Measurements from ENCODE around the gene WBP1L.

Gene WBP1L

DNA sequence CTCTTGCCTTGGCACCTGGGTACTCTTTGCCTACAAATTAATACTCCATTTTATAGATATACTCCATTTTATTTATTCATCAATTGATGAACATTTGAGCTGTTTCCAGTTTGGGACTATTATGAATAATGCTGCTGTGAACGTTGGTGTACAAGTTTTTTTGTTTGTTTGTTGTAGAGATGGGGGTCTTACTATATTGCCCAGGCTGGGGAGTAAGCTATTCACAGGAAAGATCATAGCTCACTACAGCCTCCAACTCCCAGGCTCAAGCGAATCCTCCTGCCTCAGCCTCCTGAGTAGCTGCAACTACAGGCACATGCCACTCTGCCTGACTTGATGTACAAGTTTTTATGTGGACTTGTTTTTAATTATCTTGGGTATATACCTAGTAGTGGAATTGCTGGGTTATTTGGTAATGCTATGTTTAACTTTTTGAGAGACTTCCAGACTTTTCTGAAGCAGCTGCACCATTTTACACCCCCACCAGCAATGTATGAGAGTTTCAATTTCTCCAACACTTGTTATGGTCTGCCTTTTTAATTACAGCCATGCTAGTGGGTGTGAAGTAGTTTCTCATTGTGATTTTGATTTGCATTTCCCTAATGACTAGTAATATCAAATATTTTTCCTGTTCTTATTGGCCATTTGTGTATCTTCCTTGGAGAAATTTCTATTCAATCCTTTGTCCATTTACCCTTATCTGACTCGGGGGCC is 15.9 kb downstream of the WBP1L start:
- DNase-seq (ENCODE audit: low spot score) = no peak

DNA sequence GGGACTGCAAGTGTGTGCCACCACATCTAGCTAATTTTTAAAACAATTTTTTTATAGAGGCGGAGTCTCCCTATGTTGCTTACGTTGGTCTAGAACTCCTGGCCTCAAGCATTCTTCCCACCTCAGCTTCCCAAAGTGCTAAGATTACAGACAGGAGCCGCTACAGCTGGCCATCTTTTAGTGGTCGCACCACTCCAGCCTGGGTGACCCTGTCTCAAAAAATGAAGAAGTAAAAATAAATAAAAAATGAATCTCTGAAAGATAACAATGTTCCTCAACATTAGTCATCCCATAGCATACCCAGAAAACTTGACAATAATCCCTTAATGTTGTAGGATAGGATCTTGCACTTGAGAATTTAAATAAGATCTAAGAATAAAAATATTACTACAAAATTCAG is 18.2 kb downstream of the WBP1L start:
- DNase-seq (ENCODE audit: low spot score) = no peak

DNA sequence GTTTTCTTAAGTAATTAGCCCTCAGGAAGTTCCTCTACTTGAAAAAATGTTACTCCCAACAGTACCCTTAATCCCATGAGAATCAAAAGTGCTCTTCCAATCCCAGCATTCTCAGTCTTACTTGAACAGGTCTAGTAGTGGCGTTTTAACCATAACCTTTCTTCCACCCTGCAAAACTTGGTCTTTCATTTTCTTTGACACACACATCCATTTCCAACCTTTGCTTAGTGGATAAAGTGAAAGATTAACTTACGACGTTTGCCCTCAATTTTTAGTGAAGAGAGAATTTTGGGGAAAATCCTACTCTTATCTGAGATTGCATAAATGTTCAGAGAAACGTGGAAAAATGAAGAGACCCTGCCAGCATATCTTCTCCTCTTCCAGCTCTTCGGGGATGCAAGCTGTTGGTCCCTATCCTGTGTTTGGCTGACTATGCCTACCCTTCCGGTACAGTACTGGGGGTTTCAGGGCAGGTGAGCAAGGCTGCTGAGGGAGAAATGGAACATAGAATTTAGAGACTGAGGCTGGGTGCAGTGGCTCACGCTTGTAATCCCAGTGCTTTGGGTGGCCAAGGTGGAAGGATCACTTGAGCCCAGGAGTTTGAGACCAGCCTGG is 18.8 kb downstream of the WBP1L start:
- DNase-seq (ENCODE audit: low spot score) = no peak

DNA sequence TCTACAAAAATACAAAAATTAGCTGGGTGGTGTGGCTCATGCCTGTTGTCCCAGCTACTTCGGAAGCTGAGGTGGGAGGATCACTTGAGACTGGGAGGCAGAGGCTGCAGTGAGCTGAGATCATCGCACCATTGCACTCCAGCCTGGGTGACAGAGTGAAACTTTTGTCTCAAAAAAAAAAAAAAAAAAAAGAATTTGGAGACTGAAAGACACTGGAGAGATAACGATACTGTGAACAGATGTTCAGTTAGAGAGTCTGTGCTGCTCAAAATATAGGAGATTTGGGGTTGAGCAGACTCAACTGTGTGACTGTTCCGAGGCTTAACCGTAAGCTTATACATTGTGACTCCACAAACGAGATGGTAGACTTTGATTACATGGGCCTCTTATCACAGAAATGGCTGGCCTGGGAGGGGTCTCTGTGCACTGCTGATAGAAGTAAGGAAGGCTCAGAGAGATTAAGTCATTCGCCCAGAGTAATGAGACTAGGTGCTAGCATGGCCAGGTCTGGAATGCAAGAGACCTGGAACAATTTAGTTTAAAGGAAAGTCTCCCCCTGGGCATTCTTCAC is 19.4 kb downstream of the WBP1L start:
- no peak for DNase-seq (ENCODE audit: low spot score)

DNA sequence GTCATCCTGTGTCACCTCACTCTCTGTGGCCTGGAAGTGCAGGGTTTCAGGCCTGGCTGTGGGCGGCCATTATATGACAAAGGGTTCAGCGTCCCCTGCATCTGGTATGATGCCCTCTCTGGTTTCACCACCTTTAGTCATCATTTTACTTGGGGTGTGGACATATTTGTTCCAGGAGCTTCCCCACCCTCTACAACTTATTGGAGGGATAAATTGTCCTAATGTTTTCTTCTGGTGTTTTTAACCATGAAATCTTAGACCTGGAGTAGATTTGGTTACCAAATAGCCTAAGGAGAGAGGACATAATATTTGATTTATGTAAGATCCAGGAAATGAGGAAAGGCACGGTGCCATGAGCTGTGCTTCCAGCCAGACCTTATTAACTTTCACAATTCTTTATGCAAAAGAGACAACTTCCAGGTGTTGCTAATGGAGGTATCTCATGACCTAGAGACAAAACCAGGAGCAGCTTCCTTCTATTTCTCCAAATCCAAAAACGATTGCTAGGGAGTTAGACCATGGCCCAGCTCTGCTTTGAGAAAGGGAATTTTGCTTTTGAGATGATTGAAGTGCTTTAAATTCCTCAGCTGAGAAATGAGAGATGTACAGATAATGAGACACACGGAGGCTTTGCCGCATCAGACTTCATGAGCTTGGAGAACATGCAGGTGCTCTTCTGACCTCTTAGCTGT is 20.9 kb downstream of the WBP1L start:
- DNase-seq (ENCODE audit: low spot score) = no peak

DNA sequence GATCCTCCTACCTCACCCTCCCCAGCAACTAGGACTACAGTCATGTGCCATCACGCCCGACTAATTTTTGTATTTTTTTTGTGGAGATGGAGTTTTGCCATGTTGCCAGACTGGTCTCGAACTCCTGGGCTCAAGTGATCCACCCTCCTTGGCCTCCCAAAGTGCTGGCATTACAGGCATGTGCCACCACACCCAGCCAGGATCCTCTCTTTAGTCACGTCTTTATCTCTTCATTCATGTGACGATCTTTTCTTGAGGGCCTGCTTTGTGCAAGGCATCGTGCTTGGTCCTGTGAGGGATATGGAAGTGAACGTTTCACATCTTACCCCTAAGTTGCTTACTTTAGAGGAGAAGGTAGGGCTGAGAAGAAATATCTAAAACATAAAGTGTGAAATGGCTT is 21.6 kb downstream of the WBP1L start:
- DNase-seq (ENCODE audit: low spot score) = no peak

DNA sequence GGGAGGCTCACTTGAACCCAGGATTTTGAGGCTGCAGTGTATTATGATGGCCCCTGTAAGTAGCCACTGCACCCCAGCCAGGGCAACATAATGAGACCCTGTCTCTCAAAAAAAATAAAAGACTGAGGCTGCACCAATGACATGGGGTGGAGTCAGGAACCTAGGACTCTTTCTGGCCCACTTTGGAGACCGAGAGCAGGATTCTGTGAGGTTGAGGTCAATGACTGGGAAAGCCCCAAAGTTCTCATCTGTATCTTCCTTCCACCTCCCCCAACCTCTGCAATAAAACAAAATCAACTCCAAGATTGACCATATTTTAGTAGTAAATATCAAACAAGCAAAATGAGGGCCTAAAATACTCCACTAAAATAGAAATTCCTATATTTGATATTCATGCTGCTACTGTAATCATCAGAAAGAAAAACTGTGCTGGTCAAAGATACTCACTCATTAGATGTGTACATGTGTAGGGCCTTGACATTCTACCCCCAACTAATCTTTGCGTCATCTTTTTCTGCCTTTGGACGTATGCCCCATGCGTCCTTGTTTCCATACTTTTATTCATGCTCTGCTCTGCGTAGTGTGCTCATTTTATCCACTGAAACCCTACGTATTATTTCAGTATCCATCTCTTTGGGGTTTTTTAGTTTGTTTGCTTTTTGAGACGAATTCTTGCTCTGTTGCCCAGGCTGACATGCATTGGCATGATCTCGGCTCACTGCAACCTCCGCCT is 23.8 kb downstream of the WBP1L start:
- DNase-seq (ENCODE audit: low spot score) = no peak

DNA sequence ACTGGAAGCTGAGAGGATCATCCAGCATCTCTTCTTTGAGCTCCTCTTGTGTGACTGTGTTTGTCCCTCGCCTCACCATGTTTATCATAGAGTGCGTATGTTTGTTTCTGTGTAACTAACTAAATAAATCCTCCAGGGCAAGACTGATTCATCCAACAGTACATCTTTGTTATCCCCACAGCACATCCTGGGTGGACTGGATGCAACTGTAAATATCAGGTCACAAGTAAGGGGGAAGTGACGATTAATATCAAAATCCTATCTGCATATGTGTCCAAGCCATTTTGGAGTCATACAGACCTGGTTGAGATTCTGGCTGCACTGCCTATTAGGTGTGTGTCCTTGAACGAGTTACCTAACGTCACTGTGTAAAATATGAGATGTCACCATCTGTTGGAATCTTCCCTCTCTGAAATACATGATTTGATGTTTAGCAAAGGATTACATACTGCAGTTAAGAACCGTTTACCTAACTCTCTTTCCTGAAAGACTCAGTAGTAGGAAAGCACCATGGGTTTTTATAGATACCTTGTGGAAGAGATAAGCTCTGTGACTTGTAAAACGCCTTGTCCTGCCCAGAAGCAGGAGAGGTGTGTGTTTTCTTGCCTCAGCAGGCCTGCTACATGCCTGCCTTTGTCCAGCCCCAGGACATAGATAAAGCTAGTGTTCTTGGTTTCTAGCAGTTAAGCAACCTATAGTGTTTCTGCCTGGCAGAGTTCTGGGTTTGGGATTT is 25.8 kb downstream of the WBP1L start:
- no peak for DNase-seq (ENCODE audit: low spot score)

DNA sequence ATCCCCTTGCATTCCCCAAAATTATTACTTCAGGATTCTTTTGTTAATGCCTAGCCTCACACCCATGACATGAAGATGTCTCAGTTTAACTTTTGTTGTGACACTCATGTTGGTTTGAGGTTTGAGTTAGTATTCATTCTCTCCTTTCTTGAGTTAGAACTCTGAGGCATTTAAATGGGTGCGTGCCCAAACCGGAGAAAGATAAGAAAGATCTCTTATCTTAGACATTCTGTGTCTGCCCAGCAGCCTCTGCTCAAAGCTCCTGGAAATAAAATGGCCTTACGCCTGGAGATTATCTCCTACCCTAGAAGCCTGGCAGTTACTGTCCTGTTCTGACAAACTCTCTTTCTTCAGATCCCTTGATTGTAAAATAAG is 26.3 kb downstream of the WBP1L start:
- DNase-seq (ENCODE audit: low spot score) = no peak

DNA sequence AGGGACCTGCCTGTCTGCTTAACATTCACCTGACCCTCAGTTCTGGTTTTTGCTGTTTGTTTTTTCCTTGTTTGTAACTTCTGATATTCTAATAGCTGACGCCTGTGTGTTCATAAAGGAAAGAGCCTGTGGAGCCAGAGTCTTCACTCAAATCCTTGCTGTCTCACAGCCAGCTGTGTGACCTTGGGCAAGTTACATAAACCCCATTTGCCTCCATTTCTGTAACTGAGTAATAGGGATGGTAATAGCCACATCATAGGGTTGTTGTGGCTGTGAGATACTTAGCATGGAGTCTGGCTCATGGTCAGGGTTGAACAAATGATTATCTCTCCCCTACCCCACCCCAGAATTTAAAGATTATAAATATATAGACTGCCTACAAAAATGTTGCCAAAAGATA is 27.0 kb downstream of the WBP1L start:
- DNase-seq (ENCODE audit: low spot score) = no peak

DNA sequence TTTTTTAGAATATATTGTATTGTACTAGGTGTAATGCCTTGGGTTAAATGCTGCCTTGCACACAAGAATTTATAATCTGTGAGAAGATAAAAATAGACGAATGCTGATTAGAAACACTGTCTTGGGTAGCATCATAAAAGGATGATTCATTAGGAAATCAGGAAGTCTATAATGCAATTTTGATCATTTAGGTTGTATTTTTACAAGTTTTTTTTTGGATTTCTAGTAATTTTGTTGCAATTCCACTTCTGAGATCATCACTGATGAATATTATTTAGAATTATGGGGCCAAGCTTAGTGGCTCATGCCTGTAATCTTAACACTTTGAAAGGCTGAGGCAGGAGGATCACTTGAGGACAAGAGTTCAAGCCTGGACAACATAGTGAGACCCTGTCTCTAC is 29.6 kb downstream of the WBP1L start:
- no peak for DNase-seq (ENCODE audit: low spot score)

DNA sequence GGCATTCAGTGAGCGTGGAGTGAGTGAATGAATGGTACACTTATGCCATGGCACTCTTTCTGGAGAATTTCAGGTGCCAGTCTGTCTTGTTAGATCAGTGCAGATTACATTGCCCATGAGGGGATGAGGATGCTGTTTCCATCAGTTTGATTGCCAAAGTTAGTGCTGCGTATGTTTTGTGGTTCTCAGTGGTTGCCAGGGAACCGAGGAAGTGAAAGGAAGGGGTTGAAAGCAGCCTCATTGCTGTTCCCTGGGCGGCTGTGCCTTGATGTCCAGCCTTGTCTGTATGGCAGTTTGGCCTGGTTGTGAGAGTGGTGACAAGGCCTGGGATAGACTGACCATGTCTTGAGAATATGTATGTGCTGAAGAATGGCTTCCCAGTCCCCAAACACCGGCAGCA is 30.2 kb downstream of the WBP1L start:
- DNase-seq (ENCODE audit: low spot score) = no peak

DNA sequence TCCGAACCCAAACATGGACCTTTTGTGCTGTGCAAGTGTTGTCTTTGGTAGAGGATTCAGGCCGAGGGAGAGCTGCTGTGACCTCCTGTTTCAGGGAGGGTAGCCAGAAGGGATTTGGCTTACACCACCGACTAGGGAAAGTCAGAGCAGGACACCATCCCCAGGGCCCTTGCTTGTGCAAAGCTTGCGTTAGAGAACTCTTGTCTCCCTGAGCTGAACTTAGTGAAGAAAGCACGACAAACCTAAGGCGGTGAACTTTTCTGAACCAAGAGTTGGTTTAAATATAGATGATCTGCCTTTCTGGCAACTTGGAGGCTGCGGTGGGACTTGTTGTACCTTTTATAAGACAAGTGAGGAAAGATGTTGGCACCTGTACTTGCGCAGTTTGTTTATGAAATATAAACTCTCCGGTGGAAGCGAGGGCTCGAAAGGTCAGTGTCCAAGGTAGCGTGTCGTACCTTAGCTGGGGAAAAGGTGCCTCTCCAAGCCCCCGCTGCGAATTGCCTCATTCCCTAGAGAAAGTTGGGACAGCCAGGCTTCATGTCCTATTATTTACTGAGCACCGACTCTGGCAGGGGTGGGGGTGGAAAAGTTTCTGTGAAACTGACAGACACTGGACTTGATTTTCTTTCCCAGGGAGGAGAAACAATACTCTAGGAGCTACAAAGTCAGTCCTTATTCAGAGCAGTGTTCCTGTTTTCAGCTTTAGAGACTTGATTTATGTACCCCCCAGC is 31.6 kb downstream of the WBP1L start:
- DNase-seq (ENCODE audit: low spot score) = no peak

DNA sequence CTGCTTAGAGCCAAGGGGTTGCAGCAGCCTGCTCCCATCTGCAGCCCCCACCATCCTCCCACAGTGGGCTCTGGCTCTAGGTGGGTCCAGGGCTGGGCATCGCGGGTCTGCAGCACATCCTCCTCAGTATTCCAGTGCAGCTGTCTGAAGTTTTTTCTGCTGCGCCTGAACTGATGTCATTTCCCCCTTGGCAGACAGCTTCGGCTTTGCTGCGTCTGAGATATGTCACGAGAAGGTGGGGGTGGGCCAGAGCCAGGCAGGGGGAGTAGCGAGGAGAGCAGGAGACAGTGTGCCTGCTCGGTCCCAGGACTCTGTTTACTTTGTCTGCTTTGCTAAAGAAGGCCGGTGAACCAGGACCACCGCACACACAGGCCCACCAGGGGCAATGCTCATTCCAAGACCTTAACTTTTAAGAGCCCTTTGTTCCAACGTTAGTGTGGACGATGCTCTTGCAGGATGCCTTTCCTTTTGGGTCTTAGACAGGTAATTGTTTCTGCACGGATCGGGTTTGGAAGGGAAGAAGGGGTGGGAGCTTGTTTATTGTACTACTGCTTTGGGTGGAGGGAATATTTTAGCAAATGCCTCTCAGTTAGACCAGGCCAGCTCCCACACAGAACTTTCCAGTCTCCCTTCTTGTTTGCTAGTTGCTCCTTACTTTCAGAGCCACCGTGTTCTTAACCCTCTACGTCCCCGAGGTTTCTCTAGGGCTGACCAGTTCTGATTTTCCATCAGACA is 32.4 kb downstream of the WBP1L start:
- peak; percentile 51 for DNase-seq (ENCODE audit: low spot score)

DNA sequence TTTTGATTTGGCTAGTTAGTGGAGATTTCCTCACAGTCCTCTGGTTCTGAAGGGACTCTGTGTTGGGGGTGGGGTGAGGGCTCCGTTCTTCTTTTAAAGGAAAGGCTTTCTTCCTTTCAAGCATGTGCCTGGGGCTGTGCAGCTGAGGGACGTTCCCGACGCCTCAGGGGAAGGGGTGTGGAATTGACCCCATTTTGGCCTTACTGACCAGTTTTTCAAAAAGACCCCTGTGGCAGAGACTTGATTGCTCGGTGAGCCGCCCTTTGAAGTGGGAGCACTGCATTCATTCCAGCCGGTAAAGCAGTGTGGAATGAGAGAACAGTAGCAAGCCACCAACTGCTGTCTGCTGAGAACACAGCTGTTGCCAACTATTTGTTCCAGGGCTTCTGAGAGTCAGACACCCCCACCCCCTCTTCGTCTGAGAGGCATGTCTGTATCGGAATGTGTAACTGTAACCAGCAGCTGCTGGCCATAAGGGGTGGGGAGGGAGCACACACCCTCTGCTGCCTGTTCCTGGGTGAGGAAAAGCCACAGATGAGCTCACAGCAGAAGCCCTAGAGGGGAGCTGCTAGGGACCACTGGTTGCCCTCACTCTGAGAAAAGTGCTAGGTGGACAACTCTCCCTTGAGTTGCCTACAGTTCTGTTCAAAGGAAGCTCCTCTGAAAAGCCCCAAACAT is 33.2 kb downstream of the WBP1L start:
- DNase-seq (ENCODE audit: low spot score) = peak; percentile 96

DNA sequence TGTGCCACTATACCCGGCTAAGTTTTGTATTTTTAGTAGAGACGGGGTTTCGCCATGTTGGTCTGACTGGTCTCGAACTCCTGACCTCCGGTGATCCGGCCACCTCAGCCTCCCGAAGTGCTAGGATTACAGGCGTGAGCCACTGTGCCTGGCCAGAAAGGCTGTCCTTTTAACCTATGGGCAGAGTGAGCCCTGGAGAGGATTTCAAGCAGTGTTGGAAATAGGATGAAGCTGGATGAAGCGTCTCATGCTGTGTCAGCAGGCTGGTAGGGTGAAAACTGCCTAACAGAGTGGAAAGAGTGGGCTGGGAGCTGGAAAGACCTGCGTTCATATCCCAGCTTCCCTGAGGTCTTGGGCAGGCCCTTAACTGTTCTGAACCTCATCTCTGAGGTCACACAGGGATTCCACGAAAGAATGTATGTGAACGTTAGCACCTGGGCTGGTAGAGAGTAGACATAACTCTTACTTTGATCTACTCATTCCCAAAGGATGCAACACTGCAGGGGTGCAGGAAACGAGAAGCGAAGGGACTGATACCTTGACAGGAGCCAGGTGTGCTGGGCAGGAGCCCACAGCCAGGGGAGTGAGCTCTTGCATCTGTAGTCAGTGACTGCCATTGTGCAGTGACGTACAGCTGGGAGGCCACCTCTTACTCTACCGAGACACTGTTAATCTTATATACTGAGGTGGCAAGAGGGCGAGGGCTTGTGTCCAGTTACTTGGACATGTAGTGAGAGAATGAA is 34.1 kb downstream of the WBP1L start:
- no peak for DNase-seq (ENCODE audit: low spot score)

DNA sequence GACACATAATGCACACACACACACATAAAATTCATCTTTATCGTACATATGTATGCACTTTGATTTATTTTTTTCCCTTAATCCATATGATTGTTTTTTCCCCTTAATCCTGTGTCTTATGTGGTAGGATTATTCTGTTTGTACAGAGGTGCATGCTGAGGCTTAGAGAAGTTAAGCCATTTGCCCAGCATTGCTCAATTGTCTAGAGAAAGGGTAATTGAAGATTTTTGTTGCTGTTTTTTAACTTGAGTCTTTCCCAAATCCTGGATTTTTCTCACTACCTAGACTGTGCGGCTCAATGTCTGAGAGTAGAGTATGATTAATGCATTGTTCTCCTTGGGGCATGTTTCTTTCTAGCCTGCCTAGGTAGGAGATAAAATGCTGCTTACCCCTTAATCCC is 35.0 kb downstream of the WBP1L start:
- DNase-seq (ENCODE audit: low spot score) = no peak

DNA sequence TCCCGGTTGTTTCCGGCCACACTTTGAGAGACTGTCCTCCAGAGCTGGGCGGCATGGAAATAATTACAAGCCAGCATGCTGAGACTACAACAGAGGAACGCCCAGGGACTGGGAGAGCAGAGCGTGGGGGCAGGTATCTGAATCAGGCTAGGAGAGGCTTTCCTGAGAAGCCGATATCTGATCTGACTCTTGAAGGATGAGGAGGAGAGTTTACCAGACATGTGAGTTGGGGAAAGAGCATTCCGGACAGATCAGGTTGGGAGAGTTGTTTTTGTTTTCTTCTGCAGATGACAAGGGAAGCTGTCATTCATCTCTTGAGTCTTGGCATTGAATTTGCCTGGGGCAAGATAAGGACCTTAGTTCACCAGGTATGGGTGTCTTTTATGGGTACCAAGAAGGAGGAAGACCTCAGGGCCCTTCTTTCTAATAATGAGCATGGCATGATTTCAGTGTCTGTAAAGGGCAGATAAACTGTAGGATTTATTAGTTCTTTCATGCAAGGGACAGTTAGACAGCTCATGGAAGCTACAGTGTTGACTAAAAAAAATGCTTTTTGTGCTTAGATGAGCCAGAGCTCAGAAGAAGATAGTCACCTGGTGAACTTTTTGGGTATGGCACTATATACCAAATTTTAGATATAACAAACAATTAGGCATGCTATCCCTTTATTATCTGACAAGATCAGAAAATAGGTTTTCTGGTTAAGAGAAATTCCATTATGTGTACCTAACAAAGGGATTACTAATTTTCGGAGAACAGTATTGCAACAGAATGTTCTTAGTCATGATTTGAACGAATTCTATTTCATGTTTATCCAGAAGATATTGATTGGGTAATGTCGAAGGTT is 36.2 kb downstream of the WBP1L start:
- DNase-seq (ENCODE audit: low spot score) = no peak
